ENCODE measurements around the gene ZPLD1.

The ZPLD1 gene

DNA sequence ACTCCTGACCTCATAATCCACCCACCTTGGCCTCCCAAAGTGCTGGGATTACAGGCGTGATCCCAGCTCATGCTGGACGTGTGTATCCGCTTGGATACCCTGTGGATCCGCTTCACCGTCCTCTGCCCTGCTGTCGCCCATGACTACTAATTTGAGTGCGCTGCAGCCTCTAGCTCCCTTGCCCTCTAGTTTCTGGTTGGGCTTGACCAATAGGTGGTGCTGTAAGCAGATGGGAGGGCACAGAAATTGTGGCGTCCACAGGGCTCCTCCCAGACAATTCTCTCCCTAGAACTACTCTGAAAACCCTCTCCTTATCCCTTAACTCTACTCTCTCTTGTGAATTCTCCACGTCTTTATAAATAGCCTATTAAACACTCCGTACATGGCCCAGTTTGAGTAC, 36.2 kb downstream of the ZPLD1 start:
- DNase-seq: no peak

DNA sequence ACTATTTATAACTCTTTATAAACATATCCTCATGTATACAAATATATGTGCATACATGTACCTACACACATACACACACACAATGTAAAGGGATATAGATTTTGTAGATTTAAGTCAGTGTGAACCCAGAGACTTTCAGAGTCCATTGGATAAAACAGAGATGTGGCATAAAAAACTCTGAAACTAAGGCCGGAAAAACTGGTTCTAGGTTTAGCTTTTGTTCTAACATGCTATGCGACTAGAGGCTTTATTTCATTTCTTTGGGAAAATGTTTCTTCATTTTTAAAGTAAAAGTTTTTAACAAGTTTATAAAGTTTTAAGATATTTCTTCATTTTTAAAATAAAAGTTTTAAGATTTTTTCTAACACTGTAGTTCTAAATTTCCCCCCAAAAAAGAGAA, 36.7 kb downstream of the ZPLD1 start:
- DNase-seq: no peak

DNA sequence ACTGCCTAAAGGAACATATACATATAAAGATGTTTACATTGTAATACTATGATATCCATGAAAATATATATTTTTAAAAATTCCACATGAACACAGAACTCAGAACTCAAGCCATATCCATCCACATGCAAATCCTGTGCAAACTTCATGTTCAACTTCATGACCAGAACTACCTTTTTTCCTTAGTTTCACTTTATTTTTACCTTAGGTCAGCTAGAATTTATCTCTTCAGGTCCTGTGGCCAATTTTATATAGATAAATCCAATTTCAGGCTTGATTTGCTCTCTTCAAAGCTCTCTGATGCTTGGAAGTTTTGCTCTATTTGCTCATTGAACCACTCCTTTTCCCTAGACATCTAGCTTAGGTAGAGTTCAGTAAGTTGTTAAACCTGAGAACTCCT, 38.8 kb downstream of the ZPLD1 start:
- no peak for DNase-seq

DNA sequence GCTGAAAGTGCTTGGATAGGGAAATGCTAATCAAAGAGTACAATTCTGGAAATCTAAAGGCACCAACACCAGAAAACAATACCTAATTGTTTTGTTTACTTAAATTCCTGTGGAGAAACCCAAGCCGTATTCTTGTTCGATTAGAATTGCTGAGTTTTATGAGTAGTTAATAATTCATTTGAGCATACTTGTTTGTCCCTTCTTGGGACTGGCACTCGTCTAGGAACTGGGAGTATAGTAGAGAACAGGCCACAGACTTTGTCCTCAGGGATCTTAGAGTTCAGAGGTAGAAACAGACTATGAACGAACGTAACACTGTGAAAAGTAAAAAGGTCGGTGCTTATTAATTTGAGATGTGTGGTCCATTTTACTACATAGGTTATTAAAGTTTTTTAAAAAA, 39.4 kb downstream of the ZPLD1 start:
- DNase-seq: no peak

DNA sequence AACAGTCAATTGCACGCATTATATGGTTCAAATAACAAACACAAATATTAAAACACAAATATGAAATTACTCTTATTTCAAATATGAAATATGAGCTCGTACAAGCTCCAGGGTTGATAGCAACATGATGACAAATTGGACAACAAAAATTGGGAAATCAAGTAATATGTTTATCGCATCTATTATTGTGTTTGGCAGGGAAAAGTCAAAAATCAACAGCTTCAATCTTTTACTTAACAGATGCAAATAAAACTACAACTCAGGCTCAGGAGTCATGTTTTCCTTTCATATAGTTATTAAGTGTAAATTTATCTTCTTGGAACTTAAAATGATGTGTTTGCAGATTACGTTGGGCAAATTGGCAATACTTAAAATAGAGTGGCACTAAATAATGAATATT, 41.4 kb downstream of the ZPLD1 start:
- DNase-seq: no peak

DNA sequence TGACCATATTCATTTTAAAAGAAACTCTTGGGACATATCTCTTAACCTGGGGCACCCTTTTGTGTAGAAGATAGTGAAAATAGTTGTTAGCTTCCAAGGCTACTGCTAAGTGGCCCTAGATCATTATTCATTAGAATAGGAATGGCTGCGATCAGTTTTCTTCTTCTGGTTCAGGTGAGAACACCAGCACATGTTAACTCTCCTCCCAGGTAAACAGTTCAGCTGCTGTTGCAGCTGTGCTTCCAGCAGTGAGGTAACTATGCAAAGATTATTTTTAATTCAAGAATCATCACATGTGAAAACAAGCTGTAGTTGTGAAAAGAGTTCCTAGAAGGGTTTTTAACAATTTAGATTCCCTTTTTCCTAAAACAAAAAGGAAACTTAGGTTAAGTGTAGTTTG, 43.3 kb downstream of the ZPLD1 start:
- DNase-seq: no peak

DNA sequence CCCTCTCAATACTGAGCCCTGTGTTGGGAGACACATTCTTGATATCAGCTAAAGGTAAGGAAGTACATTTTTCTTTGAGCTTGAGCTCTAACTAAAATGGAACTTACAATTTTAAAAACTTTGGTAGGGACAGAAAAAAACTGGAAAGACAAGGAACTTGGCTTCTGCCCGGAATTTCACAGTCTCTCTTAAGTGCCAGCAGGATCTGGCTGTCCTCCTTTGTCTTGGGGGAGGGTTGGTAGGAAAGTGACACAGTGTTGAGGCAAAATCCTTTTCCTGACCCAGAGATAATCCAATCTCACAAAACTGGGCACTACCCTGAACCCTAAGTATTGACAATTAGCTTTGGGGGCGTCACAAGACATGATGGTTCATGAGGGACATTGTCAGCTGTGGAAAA, 45.3 kb downstream of the ZPLD1 start:
- no peak for DNase-seq

DNA sequence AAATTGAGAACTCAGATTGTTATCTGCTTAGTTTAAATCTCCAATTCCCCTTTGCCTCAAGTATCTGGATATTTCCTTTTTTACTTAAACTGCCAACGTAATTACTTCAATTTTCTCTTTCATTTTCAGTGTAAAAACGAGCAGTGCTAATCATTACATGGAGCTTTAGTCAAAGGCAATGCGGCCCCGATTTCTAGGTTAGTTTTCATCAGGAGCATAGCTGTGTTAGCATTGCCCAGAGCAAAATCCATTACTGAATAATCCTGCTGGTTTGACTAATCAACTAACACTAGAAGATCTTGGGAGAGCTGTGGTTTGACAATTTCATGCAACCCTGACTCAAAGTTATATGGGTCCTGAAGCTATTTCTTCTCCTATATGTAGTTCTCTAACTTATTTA, 46.2 kb downstream of the ZPLD1 start:
- DNase-seq: no peak

DNA sequence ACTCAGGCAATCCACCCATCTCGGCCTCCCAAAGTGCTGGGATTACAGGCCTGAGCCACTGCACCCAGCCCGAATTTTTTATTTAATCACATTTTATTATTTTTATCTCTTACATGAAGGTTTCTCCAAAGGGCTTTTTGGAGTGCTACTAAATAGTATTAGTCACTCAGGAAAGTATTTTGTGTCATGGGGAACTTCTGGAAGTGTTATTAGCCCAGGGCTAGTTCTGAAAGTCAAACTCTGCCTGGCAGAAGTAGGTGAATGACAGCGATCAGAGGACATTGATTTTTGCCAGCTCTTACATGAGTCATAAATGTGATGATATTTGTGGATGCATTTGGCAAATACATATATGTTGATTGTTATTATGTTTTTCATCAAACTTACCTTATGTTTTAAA, 48.7 kb downstream of the ZPLD1 start:
- no peak for DNase-seq

DNA sequence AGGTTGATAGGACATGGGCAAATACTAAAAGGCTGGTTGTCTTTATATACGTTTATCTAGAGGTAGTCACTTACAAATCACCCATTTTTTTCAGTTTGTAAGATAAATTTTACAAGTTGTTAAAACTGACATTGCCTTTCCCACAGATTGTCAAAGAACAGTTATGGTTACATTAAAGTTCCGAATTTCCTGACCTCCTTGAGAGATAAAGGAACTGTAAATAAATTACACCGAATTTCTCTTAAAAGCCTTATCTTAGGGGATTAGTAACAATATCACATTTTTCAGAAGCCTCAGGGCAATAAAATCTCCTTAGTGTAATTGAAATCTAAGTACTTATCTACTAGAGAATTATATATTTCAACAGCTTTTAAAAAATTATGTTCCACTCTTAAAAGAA, 49.5 kb downstream of the ZPLD1 start:
- DNase-seq: no peak

DNA sequence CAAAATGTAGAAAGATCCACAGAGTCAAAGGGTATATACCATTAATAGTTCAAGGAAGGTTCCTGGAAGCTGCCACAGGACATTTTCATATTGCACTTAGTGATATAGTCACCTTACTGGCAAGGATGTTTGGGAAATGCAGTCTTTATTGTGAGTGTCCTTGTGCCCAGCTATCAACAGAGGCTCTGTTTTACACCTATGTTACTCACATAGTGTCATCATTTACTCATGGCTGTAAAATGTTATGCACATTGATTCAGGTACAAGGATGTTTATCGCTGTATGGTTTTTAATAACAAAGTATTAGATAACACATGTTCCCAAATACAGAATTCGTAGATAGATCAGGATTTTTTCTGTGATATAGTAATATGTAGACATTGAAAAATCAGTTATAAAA, 50.9 kb downstream of the ZPLD1 start:
- DNase-seq: no peak

DNA sequence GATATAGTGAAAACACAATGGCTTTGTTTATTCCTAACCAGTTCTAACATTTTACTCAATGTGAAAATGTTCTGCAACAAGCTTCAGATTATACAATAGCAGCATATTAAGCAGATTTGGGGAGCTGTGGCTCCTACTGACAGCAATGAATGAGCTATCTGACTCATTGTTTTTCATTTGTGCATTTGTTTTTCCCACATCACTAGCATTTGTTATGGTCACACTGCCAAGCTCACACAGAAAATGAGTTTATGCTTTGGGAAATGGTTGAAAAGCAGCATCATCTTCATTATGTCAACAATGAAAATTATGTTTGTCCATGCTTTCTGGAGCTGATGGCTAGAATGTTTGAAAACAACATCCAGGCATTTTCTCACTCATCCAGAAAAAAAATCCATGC, 53.5 kb downstream of the ZPLD1 start:
- DNase-seq: no peak

DNA sequence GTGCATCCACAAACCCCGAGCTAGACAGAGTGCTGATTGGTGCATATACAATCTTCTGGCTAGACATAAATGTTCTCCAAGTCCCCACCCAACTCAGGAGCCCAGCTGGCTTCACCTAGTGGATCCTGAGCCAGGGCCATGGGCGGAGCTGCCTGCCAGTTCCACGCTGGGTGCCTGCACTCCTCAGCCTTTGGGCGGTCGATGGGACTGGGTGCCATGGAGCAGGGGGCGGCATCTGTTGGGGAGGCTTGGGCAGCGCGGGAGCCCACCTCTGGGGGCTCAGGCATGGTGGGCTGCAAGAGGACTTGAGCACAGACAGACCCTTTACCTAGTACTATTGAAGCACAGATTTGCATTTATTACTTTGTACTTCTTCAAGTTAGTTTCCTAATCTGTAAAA, 57.5 kb downstream of the ZPLD1 start:
- DNase-seq: no peak

DNA sequence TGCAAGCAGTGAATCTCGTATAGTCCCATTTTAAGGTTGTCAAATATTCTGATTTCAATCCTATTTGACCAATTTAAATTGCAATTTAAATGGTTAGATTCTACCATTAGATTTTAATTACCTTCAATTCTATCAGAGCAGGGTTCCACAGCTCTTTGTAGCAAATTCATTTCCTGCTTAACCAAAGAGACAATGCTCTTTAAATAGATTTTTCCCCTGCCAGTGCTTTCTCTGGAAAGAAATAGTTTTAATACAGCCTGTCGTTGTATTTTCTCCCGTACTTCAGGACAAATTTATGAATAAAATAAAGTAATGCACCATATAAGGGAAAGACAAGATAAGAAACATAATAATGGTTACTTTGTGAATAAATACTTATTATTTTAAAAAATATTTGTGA, 62.8 kb downstream of the ZPLD1 start:
- no peak for DNase-seq

DNA sequence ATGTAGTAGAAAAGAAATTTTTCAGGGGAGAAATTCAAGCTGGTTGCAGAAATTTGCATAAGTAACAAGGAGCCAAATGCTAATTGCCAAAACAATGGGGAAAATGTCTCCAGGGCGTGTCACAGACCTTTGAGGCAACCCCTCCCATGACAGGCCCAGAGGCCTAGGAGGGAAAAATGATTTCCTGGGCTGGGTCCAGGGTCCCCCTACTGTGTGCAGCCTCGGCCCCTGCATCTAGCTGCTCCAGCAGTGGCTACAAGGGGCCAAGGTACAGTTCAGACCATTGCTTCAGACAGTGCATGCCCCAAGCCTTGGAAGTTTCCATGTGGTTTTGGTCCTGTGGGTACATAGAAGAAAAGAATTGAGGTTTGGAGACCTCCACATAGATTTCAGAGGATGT, 70.7 kb downstream of the ZPLD1 start:
- no peak for DNase-seq

DNA sequence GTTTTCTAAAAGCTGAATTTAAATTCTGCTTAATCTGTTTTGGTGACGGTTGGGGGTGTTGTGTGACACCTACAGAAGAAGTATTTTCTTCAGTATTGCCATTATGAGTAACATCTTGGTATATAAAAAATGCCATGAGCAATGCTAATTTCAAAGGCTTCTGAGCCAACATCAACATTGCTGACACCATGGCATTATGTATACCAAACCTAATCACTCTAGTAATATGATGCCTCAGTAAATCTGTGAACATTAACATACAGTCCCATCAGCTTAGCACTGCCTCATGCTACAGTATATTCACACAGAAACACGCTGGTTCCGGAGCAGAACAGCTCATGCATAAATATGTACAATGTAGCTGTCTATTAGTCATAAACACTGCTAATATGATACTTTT, 75.8 kb downstream of the ZPLD1 start:
- DNase-seq: no peak

DNA sequence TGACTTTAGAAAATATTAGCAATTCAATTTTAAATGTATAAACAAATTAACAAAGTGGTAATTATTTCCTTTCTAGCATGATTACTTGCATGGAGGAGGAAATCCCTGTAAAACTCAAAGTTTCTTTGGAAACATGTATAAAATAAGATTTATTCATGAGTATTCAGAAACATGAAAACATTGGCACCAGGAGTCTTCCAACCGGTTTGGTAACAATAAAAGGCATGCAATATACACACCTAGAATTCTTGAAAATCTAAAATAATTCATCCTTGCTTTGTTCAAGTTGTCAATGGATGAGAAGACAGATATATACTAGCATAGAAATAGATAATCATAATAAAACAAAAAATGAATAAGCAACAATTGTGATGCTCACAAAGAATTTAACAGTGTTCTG, 76.4 kb downstream of the ZPLD1 start:
- DNase-seq: no peak

DNA sequence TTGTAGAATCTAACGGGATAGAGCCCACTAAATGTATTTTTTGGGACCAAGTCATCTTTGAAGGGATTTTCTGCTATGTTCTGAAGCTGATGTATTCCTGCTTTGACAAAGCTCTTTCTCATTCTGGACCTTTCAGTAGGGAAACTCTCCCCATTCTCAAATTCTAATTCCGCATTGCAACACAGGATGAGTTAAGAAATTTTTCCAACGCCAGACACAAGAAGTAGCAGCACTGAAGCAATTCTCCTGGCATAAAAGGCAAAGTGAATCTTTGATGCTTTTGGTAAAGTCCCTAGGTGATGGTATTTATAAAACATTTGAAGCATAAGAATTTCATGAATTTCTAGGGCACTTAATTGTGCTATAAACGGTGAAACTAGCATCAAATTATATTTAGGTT, 76.8 kb downstream of the ZPLD1 start:
- no peak for DNase-seq

DNA sequence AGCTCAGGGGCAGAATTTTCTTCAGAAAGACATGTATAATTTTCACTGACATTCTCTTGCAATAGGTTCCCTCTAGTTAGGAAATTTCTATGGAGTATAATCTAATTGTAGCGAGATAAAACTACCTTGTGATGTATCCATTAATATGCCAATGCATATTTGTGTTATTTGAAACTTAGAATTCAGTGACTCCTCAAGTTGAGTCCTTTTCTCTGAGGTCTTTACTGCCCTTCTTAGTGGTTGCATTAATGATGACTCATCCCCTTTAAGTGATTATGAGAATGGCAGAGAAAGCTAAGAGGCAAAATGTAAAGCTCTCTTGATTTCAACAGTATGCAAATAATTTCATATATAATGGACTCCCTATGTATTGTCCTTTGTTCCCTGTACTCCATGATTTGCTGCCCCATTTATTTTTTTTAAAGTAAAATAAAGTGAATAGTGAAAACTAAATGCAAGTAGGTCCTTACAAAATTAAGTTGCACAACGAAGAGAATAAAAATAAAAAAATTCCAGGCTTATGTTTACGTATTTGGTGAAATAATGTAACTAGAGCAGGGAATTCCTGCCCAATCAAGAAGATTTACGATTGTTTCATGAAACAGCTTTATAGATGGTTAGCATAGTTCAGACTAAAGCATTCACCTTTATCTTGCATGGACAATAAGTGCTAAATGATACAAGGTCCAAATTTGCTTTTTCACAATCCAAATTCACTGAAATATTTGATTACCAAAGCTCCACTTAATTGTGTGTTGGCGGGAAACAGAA, 78.1 kb downstream of the ZPLD1 start:
- no peak for DNase-seq

DNA sequence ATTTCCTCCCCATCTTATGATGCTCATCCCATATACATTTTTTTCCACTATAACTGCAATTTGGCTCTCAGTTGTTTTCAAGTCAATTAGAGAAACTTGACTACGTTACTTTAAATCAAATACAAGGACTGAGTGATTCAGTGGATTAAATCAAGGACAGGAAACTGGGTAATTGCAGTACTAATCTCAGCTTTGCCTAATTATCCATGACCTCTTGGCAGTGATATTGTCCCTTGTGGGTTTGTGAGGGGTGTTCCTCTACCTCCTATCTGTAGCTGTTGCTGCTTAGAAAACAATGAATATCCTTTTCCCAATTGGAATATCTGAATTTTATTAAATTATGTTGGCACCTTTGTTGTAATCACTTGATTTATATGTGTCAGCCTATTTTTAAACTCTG, 79.4 kb downstream of the ZPLD1 start:
- no peak for DNase-seq

DNA sequence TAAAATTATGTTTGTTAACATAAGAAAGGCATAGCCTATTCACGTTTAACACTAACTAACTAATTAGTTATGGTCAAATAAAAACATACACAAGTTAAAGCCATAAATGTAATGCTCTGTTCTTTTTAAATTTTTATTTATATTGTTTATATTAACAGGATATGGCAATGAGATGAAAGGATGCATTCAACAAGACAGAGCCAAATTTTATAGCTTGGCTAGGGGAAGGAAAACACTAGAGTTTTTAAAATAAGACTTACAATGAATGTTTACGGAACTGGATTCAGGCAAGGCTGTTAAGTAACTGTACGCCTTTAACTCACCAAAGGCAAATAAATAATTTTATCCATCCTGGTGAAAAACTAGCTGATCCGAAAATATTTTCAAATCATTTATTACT, 86.4 kb downstream of the ZPLD1 start:
- no peak for DNase-seq

DNA sequence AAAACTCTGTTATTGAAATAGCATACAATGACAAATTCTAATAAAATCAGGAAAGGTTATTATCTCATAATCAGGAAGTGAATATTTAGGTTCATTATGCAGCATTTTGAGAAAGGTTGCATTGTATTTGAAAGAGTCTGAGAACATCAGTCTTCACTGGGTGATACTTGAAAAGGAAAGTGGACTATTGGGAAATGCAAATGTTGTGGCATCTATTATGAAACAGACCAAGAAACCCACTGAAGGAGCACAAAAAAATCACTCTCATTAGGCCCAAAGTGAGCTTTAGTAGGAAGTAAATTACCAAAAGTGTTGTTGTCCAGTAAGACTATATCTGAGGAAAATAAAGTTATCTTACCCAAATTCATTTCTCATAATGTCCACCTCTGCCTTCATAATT, 90.8 kb downstream of the ZPLD1 start:
- no peak for DNase-seq

DNA sequence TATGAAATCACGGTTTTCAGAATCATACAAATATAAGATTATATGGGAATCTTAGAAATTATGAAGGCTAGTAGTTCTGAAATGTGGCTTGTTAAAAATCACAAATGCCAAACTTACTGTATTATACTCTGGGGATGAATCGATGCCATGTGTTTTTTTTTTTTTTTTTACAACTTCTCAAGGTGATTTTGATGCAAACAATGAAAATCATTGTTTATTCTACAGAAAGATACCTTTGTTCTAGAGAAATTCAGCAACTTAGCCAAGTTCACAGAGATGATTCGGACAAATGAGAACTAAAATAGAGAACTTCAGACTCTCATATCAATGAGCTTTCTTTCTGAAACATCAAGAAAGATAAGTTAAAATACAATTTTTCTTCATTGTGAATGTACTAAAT, 92.0 kb downstream of the ZPLD1 start:
- no peak for DNase-seq

DNA sequence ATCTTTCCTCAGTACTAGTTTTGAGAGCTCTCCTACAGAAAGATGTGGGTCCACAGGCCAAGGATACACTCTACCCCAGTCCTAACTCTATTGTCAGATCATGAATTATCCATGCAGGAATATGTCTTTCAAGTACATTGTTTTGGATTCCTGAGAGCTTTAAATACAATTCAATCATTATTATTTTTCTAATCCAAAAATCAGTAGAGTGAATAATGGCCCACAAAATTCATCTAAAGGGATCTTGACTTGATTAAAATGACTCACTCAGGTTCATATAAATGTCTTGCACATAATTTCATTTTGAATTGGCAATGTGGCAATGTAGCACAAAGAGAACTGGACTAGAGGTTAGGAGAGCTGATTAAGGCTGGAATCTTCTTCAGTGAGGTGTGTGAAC, 93.9 kb downstream of the ZPLD1 start:
- no peak for DNase-seq

Measured in CD4-positive, alpha-beta T cell treated with Interleukin-10 for 1 hour (primary cell).